GM21576 (cell line): ENCODE data around the gene ACTMAP.
"Not testable (repeated sequence)": the region's sequence is repeated elsewhere in the genome, so short reads cannot be mapped to it uniquely, and the experiment has no call there.

ENCODE experiments used
- ATAC-seq: cut with Tn5 transposase; IDR thresholded peaks from one replicate; pipeline ENCODE4 v1.9.1; 2021; ENCODE audit warnings: mild to moderate bottlenecking, moderate library complexity; ENCODE audit not compliant: unreplicated experiment

The ACTMAP gene, protein sequence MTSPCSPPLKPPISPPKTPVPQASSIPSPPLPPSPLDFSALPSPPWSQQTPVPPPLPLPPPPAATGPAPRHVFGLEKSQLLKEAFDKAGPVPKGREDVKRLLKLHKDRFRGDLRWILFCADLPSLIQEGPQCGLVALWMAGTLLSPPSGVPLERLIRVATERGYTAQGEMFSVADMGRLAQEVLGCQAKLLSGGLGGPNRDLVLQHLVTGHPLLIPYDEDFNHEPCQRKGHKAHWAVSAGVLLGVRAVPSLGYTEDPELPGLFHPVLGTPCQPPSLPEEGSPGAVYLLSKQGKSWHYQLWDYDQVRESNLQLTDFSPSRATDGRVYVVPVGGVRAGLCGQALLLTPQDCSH

DNA sequence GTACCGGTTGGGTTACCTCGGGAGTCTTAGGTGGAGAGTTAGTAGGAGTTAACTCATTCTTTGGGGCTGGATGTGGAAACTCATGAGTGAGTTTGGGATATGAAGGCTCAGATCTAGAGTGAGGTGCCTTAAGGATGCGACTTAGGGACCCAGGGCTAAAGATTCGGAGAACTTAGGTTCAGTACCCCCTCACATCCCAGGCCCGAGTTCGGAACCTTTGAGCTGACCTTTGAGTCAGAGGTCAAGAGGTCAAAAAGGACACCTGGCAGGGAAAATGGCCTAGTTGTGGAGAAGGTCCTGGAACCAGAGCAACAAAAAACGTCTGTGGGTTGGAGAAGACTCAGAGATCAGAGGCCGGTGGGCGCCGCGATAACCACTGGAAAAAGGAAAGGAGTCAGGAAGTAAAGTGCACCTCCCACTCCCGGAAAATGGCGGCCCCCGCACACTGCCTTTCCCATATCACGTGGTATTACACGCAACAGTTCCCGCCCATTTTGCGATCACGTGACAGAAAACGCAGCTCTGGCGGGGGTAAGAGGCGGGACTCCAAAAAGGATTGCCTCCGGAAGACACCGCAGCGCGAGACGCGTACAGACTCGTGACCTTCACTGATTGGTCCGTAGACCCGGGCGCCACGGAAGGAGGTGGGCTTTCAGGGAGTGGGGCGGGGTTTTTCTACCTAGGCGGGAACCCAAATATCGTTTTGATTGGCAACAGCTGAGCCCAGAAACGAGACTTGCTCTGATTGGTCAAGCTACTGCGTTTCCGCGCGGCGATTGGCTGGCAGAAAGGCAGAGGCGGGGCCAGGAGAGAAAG lies at the start of gene ACTMAP:
TSS of gene ACTMAP (minus strand) at position 420 of the 816 bp plus-strand sequence. CDS start 674 bp downstream, outside the sequence.
- ATAC-seq: peak; percentile 84

DNA sequence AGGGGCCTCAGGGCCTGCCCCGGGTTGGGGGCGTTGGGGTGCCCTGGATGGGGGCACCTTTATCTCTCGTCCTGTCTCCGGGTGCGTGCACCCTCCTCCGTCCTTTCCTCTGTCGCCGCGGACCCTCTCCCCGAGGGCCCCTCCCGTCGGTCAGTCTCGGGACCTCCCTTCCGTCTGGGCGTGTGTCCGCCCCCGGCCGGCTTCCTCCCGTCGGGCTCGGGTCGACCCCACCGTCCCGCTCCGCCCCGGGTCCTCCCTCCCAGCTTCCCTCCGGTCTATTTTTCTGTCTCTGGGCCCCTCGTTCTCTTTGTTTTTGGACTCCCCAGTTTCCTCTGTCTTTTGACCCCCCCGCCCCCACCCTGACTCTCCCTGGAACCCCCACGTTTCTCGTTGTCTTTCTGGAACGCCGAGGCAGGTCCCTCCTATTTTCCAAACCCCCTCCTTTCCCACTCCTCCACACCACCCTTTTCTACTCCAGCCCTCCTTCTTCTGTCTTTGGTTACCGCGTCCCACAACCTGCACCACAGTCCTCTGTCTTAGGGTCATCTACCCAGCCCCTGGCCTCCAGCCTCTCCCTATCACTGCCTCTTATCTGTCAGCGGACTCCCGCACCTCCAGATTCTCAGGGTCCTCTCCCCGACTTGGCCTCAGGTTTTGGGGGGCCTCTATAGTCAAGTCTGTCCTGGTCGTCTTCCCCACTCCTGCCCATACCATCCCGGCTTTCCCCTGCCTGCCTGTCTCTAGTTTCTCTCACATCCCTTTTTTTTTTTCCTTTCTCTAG lies 49.5 kb upstream of the ACTMAP start:
- ATAC-seq: no peak

DNA sequence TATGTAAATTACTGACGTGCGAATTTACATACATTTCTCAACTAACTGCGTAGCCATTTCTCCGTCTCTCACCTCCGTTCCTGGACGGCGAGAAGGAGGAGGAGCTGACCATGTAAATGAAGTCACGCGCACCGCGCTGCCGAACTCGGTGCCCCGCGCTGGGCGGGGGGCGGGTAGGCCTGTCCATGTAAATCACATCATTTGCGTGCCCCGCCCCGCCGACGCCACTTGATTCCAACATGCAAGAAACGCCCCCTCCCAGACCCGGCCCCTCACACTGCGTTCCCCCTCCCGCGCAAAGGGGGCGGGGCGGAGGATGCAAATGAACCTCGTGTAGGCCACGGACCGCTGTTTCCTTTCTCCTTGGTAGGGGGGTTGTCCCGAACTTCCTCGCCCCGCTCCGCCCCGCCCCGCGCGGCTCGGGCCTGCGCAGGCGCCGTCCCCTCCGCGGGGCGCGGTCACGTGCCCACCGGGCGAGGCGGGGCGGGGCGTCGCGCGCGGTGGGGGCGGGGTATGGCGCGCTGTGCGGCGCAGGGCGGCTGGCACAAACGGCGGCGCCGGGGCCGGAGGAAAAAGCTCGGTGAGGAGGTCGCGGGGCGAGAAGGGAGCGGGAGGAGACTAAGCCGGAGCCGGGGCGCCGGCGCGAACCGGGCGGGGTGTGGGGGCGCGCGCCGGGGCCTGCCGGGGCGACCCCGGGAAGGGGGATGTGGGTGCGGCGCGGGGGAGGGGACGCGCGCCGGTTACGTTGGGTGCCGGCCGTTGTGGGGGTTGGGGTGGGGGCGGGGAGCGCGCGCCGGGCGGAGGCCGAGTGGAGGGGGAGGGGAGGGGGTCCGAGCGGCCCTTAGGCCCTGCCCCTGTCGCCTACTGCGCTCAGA lies 48.6 kb upstream of the ACTMAP start, which contains the start of gene EGLN2:
TSS of gene EGLN2 (plus strand) at position 509 of the 875 bp plus-strand sequence. CDS start 1,382 bp downstream, outside the sequence.
- ATAC-seq: peak; percentile 66

DNA sequence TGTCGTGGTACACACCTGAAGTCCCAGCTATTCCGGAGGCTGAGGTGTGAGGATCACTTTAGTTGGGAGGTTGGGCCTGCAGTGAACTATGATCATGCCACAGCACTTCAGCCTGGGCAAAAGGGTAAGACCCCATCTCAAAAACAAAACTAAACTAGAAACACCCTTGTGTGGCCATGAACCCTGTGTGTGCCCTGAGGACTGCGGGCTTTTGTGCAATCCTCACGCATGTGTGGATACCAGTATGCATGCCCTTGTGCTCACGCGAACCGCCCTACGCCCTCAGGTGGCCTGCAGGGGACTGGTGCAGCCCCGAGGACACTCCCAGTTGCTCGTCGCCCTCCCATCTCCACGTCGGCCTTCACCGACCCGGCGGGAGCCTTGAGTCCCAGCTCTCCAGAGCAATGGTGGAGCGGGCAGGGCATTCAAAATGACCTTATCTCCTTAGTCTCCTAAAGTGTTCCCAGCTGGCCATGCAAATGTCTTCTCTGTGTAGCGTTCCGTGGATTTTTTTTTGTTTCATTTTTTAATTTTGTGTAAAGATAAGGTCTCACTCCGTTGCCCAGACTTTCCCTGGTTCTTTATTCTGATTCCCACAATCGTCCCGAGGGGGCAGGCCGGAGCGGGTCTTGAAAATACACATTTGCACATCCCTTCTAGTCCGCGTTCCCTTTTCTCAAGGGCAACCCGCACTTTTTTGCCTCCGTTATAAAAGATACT lies 47.8 kb upstream of the ACTMAP start:
- ATAC-seq: peak; percentile 25

DNA sequence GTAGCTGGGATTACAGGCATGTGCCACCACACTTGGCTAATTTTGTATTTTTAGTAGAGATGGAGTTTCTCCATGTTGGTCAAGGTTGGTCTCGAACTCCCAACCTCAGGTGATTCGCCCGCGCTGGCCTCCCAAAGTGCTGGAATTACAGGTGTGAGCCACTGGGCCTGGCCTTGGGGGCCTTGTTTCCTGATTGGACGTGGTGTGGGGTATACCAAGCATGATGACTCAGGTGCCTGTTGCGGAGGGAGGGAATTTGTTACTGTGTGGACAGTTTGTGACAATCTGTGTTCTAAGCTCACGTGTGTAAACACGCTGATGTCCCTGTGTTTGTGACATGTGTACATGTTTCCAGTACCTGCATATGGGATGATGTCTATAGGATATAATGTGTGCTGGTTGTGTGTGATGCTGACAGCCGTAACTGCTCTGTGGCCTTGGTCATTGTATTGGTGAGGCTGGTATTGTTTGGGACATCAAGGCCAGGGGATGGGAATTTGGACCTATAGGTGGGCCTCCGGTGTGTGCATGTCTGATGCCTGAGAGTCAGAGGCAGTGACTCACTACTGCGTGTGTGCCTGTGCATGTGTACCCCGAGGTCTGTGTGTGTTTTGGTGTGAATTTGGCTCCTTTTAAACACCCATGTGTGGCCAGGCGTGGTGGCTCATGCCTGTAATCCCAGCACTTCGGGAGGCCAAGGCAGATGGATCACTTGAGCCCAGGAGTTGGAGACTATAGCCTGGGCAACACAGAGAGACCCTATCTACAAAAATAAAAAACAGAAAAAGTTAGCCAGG lies 47.1 kb upstream of the ACTMAP start:
- ATAC-seq: no peak

DNA sequence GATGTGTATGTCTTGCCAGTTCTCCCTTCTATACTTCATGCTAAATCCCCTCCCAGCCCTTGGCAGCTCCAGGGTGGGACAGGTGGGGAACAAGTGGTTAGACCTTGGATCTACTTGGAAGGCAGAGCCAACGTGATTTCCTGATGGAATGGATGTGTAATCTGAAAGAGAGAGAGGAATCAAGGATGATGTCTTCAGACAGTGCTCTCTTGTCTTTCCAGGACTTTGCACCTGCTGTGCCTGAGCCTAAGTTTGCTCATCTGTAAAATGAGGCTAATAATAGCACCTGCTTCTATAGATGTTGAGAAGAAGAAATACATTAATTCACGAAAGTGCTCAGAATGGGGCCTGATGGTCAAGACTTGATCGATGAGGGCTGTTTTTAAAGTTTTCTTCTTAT lies 41.7 kb upstream of the ACTMAP start:
- ATAC-seq: no peak

DNA sequence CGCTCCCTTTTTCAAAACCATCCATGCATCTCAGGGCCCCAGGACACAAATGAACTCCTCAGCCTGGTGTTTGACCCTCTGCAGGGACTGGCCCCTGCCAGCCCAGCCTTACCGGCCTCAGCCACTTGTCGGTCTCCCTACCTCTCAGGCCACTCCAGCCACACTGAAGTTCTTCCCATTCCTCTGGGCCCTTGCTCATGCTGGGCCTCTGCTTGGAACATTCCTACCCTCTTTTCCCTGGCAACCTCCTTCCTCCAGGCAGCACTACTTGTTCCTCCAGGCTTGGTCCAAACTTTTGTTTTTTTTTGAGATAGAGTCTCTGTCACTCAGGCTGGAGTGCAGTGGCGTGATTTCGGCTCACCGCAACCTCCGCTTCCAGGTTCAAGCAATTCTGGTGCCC lies 41.1 kb upstream of the ACTMAP start:
- no peak for ATAC-seq

DNA sequence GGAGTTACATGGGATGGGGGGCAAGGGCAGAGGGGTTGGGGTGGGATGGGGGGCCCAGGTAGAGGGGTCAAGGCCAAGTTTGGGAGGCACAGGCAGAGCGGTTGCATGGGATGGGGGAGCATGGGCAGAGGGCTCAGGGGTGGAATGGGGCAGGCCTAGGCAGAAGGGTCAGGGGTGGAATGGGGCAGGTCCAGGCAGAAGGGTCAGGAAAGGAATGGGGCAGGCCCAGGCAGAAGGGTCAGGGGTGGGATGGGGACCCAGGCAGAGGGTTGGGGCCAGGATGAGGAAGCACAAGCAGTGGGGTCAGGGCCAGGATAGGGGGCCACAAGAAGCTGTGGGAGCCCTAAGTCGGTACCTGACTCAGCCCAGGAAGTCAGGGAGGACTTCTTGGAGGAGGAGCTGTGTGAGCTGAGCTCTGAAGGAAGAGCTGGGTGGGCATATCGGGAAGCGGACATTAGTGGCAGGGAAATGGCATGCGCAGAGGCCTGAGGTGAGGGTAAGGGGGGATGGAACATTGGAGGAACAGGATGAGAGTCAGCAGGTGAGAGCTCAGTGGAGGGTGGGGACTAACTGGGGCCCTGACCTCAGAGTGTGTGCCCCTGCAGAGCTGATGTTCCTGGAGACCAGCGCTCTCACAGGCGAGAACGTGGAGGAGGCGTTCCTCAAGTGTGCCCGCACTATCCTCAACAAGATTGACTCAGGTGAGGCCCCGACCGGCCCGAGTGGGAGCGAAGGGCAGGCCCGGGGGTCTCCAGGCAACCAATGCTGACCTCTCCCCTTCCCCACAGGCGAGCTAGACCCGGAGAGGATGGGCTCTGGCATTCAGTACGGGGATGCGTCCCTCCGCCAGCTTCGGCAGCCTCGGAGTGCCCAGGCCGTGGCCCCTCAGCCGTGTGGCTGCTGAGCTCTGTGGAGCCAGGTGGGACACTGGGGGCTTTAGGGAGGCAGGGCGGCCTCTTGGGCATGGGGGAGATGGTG lies 36.1 kb upstream of the ACTMAP start:
- no peak for ATAC-seq

DNA sequence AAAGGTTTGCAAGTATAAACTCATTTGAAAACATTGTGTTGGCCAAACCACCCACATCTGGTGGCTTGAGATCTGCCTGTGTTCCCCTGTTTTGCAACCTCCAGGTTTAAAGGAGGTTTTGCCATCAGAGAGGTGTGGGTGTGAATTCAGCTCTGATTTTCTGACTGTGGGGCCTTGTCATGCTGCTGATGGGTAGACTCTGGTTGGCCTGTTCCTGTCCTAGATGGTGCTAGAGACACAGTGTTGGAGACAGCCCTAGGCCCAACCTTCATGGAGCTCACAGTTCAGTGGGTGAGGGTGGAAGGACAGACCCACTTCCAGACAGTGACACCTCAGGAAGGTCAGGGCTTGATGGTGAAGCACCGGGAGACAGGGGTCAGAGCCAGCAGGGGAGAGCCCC lies 35.2 kb upstream of the ACTMAP start:
- ATAC-seq: no peak

DNA sequence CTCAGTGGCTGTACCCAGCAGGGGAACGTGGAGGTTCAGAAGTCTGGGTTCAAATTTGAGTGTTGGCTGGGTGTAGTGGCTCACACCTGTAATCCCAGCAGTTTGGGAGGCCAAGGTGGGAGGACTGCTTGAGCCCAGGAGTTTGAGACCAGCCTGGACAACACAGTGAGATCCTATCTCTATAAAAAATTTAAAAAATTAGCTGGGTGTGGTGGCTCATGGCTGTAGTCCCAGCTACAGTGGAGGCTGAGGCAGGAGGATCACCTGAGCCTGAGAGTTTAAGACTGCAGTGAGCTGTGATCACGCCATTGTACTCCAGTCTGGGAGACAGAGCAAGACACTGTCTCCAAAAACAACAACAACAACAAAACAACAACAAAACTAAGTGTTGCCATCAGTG lies 33.9 kb upstream of the ACTMAP start:
- ATAC-seq: not testable (repeated sequence)

DNA sequence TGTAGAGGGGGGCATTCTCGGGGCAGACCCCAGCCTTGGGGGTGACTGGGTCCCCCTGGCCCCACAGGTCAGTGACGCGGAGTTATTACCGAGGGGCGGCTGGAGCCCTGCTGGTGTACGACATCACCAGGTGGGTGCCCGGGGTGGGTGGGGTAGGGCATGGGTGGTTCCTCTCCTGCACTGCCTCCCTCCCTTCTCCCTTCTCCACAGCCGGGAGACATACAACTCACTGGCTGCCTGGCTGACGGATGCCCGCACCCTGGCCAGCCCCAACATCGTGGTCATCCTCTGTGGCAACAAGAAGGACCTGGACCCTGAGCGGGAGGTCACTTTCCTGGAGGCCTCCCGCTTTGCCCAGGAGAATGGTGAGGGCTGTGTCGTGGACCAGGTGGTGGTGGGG lies 33.4 kb upstream of the ACTMAP start:
- no peak for ATAC-seq

DNA sequence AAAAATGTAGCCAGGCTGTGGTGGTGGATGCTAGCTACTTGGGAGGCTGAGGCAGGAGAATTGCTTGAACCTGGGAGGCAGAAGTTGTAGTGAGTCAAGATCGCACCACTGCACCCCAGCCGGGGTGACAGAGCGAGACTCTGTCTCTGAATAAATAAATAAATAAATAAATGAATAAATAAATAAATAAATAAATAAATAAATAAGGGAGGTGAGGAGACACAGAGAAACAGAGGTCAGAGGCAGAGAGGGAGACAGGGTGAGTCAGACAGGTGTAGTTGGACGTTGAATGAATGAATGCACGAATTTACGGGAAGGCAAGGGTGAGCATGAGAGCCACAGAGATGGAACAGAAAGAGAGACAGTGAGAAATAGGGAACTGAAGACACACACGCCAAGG lies 30.9 kb upstream of the ACTMAP start:
- no peak for ATAC-seq

DNA sequence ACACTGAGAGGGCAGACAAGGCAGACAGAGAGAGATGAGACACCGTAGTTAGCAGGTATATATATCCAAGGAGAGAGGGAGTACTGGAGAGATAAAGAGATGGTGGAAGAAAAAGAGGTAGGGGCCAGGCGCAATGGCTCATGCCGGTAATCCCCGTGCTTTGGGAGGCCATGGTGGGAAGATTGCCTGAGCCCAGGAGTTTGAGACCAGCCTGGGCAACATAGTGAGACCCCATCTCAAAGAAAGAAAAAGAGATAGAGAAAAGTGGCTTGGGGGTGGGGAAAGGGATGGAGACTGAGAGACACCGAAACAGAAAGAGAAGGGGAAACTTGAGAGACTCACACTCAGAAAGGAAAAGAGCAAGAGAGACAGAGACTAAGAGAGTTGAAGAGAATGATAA lies 30.3 kb upstream of the ACTMAP start:
- no peak for ATAC-seq

DNA sequence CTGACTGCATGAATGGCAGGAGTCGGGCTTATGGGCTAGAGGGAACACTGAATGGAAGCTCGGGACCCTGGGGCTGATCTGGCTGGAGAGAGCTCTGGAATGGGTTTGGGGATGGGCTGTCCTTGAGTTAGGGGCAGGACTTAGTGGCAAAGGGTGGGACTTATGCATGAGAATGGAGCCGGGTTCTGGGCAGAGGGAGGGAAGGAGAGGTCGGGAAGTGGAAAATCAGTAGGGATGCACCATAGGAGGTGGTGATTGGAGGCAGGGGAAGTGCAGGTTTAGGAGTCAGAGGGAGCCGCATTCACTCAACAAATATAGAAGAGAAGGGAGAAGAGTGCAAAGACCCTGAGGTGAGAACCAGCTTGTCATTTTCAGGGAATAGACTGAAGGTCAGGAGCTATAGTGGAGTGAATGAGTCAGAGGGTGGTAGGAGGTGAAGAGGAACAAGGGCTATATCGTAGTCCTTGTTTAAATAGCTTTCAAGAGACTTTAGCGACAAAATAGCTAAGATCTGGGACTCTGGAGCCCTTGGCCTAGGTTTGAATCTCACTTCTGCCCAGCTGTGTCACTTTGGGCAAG lies 28.5 kb upstream of the ACTMAP start:
- ATAC-seq: no peak

DNA sequence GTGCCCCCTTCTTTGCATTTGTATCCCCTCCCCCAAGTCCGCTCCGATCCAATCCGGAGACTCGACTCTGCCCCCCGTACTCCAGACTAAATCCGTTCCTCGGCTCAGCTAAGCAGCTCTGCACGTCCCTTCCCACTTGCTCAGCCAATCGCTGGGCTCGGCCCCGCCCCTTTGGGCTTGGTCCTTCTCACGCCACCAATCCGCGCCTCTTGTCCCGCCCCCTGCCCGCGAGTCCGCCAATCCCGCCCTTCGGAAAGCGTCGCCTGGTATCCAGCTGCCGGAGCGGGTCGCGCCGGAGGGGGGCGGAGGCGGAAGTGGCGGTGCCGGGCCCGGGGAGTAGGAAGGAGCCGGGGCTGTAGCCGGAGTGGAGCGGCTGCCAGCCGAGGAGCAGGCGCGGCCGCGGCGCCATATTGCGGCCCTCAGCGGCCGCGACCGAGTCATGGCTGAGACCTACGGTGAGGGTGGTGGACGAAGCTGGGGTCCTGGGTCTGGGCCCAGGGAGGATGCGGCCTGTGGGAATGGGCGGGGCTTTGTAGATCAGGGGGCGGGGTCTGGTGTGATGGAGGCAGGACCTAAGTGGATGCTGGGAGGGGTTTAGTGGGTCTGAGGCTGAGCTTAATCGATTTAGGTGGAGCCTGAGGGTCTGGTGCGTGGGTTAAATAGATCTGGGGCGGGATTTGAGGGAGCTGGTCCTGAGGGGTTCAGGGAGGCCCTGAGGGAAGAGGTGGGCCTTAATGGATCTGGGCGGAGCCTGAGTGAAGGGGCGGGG lies 27.8 kb upstream of the ACTMAP start, which contains the start of gene RAB4B:
TSS of gene RAB4B (plus strand) at position 311 of the 769 bp plus-strand sequence. CDS start at position 440, 129 bp downstream.
- peak; percentile 47 for ATAC-seq

DNA sequence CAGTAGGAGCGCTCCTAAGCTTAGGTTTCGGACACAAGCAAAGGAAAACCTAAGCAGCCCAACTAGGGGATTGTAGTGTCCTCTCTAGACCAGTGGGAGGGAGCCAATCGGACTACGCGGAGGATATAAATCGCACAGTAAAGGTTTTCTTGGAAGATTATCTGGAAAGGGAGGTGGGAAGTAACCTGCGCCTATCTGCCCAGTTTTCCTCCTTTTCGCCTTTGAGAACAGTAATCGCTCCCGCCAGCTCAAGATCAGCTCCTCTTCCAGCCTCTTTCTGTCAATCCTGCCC lies 27.3 kb upstream of the ACTMAP start:
- ATAC-seq: no peak
